ENCODE data around the gene MRPL28. TPM values are rescaled to one million over a fixed set of nuclear protein-coding genes. Genes with fewer than 3 reads are reported as not detected.

Gene MRPL28
- total RNA-seq, 3 donors from 2014 or later: 67.0 to 78.7 (median 69.0) TPM

DNA sequence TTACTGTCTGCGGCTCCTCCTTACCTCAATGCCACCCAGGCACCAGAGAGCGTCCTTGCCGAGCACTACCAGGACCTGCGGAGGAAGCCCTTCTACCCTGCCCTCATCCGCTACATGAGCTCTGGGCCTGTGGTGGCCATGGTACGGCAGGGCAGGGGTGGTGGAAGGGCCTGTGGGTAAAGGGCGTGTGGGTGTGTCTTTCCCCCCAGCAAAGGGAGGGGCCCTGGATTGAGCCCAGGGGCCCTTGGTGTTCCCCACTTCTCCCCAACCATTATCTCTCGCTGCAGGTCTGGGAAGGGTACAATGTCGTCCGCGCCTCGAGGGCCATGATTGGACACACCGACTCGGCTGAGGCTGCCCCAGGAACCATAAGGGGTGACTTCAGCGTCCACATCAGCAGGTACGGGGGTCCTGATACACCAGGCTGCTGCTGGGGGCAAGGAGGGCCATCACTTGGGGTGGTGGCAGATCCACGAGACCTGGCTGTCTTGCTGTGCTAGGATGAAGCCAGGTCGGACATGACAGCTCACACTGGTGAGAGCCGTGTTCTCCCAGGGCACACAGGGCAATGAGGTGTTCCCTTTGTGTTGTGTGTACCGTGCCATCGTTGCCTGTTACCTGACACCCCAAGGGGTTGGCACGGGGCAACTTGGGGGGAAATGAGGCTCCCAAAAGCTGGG is 29.1 kb upstream of the MRPL28 start:
- TF ChIP-seq, protein P1, sequence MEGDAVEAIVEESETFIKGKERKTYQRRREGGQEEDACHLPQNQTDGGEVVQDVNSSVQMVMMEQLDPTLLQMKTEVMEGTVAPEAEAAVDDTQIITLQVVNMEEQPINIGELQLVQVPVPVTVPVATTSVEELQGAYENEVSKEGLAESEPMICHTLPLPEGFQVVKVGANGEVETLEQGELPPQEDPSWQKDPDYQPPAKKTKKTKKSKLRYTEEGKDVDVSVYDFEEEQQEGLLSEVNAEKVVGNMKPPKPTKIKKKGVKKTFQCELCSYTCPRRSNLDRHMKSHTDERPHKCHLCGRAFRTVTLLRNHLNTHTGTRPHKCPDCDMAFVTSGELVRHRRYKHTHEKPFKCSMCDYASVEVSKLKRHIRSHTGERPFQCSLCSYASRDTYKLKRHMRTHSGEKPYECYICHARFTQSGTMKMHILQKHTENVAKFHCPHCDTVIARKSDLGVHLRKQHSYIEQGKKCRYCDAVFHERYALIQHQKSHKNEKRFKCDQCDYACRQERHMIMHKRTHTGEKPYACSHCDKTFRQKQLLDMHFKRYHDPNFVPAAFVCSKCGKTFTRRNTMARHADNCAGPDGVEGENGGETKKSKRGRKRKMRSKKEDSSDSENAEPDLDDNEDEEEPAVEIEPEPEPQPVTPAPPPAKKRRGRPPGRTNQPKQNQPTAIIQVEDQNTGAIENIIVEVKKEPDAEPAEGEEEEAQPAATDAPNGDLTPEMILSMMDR (IDR thresholded peaks at IDR 0.05): no peak
- TF ChIP-seq POLR2A (IDR thresholded peaks at IDR 0.05): no peak
- TF ChIP-seq POLR2AphosphoS5 (IDR thresholded peaks at IDR 0.05): no peak
- intact Hi-C loops (cut with DNase I; ENCODE audit: low total_unique reads): no loop called here
- no peaks in the 10 kb centered on the region for H3K4me1 ChIP-seq
- no peaks in the 10 kb centered on the region for H3K36me3 ChIP-seq
- DNase-seq (ENCODE audit: low spot score in 2 of 2): no peak
- no peak overlapping the region for H3K27ac ChIP-seq
- H3K27me3 ChIP-seq: no peaks in the 10 kb centered on the region
- H3K4me3 ChIP-seq: no peak overlapping the region
- H3K9me3 ChIP-seq: no peaks in the 10 kb centered on the region

DNA sequence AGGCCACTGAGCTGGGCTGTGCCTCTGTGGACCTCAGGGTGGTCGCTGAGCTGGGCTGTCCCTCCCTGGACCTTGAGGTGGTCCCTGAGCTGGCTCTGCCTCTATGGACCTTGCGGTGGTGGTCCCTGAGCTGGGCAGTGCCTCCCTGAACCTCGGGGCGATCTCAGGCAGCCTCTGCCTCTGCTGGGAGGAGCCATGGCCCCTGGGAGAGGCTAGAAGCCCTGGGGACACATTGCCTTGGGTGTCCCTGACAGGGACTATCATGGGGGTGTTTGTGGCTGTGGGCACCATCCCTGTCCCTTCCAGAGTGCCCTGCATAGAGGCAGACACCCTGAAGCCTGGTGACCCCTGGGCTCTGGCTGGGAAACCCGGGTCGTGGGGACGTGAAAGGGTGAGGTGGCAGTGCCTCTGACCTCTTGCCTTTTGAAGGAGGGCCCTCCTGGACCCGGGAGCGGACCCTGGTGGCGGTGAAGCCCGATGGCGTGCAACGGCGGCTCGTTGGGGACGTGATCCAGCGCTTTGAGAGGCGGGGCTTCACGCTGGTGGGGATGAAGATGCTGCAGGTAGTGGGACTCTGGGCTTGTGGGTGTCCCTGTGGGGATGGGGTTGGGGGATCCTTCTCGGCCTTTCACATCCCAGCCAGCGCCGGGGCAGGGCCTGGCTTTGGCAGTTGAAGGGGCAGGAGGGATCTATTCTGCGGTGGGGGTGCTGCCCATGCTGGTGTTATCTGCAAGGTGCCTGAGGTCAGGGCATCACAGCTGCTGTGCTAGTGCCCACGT is 28.4 kb upstream of the MRPL28 start:
- Histone ChIP-seq H3K4me3 (no peak overlapping the region), H3K27me3 (no peaks in the 10 kb centered on the region), H3K4me1 (no peaks in the 10 kb centered on the region), H3K27ac (peak overlapping the region; percentile 73 to 91), H3K9me3 (no peaks in the 10 kb centered on the region), H3K36me3 (no peaks in the 10 kb centered on the region)
- TF ChIP-seq, protein P1 (IDR thresholded peaks at IDR 0.05): no peak
- TF ChIP-seq POLR2AphosphoS5 (IDR thresholded peaks at IDR 0.05) (no peak), POLR2A (IDR thresholded peaks at IDR 0.05) (no peak)
- intact Hi-C loops (cut with DNase I; ENCODE audit: low total_unique reads): no loop called here
- no peak for DNase-seq (ENCODE audit: low spot score in 2 of 2)

DNA sequence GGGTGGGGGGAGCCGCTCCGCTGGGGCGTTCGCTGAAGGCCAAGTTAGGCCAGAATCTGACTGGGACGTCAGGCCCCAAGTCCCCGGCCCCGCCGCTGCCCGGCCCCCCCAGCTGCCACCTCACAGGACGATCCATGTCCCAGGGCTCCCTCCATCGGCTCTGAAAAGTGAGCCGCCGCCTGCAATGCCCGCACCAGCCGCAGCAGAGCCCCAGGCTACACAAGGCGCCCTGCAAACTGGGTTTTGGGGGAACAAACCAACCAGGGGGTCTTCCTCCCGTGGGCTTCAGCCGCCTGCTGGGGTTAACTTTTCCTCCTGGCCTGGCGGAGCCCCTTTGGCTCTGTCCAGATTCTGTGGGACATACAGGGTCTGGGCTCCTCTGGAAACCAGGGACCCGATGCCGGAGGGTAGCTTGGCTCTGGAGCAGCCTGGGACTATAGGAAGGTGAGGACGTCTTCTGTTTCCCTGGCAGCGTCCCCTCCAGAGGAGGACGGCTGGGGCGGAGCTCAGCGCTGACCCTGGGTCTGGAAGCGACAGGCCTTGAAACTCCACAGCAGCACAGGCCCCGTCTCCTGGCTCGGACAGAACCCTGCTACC is 27.5 kb upstream of the MRPL28 start:
- H3K27ac ChIP-seq: peak overlapping the region; percentile 73 to 91
- H3K27me3 ChIP-seq: no peaks in the 10 kb centered on the region
- H3K4me1 ChIP-seq: no peaks in the 10 kb centered on the region
- H3K36me3 ChIP-seq: no peaks in the 10 kb centered on the region
- no peaks in the 10 kb centered on the region for H3K9me3 ChIP-seq
- intact Hi-C loops (cut with DNase I; ENCODE audit: low total_unique reads): no loop called here
- H3K4me3 ChIP-seq: peak overlapping the region; percentile 56 to 96 (median 72)
- TF ChIP-seq, protein P1 (IDR thresholded peaks at IDR 0.05): peak; percentile 51 to 69 (median 58)
- TF ChIP-seq POLR2AphosphoS5 (IDR thresholded peaks at IDR 0.05): no peak
- peak; percentile 66 to 80 for DNase-seq (ENCODE audit: low spot score in 2 of 2)

DNA sequence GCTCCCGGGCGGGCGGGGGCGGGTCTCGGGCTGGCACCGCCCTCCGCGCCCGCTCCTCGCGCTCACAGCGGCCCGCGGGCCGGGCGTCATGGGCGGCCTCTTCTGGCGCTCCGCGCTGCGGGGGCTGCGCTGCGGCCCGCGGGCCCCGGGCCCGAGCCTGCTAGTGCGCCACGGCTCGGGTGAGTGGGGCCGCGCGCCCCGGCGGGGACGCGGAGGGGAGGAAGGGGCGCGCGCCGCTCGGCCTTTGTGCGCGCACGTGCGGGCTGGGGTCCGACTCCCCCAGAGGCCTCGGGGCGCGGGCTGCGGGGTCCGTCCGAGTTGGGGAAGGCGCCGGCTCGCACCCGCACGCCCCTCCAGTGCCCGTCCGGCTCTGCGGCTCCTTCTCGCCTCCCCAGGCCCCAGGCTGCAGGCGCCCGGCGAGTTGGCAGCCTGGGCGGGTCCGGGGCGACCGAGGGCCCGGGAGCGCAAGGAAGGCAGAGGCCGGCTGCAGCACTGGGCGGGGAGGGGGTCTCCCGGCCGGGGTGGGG is 26.9 kb upstream of the MRPL28 start, which contains the start of gene NME4:
NME4 (plus strand) TSS at position 65 of the 527 bp plus-strand sequence; CDS start at position 89, 24 bp downstream.
- intact Hi-C loops (cut with DNase I; ENCODE audit: low total_unique reads): no loop called here
- Histone ChIP-seq H3K27me3 (no peaks in the 10 kb centered on the region), H3K9me3 (no peaks in the 10 kb centered on the region), H3K4me1 (no peaks in the 10 kb centered on the region), H3K4me3 (peak within 1 kb of the TSS; percentile 56 to 96 (median 72)), H3K36me3 (no peaks in the 10 kb centered on the region), H3K27ac (peak within 1 kb of the TSS; percentile 73 to 91)
- DNase-seq (ENCODE audit: low spot score in 2 of 2): no peak
- TF ChIP-seq POLR2A (IDR thresholded peaks at IDR 0.05): no peak
- TF ChIP-seq, protein P1 (IDR thresholded peaks at IDR 0.05): no peak
- no peak for TF ChIP-seq POLR2AphosphoS5 (IDR thresholded peaks at IDR 0.05)
